Mesothelial cell of epicardium (in vitro differentiated cells): ENCODE data around the gene SPACDR. TPM values are rescaled to one million over a fixed set of nuclear protein-coding genes. Genes with fewer than 3 reads are reported as not detected.
"Not testable (repeated sequence)": the region's sequence is repeated elsewhere in the genome, so short reads cannot be mapped to it uniquely, and the experiment has no call there.

ENCODE experiments used
- DNase-seq, 2 experiments: peaks; one replicate each; pipeline ENCODE4 v3.0.0; 2021; ENCODE audit warnings: low spot score in 2 of 2; ENCODE audit not compliant: unreplicated experiment in 2 of 2
- H3K27ac Mint-ChIP-seq: 2 replicates; pipeline ENCODE4 v1.8.0; 2021; ENCODE audit warnings: mixed read lengths
- H3K27me3 Mint-ChIP-seq: 2 replicates; pipeline ENCODE4 v1.8.0; 2021; ENCODE audit warnings: low read depth, mixed read lengths
- H3K36me3 Mint-ChIP-seq: 2 replicates; pipeline ENCODE4 v1.8.0; 2021; ENCODE audit warnings: mixed read lengths
- H3K4me1 Mint-ChIP-seq: 2 replicates; pipeline ENCODE4 v1.8.0; 2021; ENCODE audit warnings: mixed read lengths
- H3K4me3 Mint-ChIP-seq: 2 replicates; pipeline ENCODE4 v1.8.0; 2021; ENCODE audit warnings: mild to moderate bottlenecking, moderate library complexity, mixed read lengths
- H3K9me3 Mint-ChIP-seq: 2 replicates; pipeline ENCODE4 v1.8.0; 2021; ENCODE audit warnings: mixed read lengths
- total RNA-seq: library from RNA; stranded (reverse); gene quantifications from 3 replicates; pipeline ENCODE4 v1.2.1, GENCODE V29; 2021
- TF ChIP-seq, protein P1 (sequence below): fragments of 200-600 bp; sonication (generic); IDR thresholded peaks from one replicate; pipeline ENCODE4 v1.5.0; 2021; ENCODE audit warnings: antibody characterized with exemption; ENCODE audit not compliant: unreplicated experiment

SPACDR gene
- total RNA-seq, 1 donor from 2014 or later: 2.0 TPM

DNA sequence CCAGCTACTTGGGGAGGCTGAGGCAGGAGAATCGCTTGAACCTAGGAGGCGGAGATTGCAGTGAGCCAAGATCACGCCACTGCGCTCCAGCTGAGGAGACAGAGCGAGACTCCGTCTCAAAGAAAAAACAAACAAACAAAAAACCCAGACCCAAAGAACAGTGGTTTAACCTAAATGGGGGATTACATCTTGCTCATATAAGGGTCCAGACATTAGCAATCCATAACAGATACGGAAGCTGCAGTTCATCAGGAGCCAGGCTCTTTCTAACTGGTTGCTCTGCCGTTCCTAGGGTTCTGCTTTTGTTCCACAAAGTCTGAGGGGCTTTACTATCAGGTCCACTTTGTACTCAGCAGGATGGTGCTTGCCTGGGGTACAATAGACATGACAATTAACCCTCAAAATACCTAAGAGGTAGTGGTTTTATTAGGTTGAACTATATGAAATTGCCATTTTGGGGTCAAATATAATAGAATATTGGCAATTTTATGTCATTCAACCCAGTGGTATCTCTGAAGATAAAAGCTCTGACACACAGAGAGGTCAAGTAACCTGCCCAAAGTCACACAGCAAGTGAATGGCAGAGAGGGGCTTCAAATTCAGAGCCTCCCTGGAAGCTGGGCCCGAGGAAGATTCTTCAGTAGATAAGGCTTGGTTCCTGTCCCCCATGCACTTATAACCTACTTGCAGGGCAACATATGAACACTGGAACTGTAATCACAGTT lies 41.0 kb upstream of the SPACDR start:
- H3K4me3 Mint-ChIP-seq: no peak overlapping the region
- no peaks in the 10 kb centered on the region for H3K36me3 Mint-ChIP-seq
- H3K9me3 Mint-ChIP-seq: no peaks in the 10 kb centered on the region

DNA sequence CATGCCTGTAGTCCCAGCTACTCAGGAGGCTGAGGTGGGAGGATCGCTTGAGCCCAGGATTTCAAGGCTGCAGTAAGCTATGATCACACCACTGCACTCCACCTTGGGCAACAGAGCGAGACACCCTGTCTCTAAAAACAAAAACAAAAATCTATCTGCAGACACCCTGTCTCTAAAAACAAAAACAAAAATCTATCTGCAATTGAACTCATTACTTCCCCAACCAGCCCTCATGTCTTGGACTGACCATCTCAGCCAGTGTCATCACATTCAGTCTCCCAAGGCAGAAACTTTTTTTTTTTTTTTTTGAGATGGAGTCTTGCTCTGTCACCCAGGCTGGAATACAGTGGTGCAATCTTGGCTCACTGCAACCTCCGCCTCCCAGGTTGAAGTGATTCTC lies 40.0 kb upstream of the SPACDR start:
- H3K27ac Mint-ChIP-seq: peak overlapping the region; percentile 90
- not testable (repeated sequence) for H3K27me3 Mint-ChIP-seq, DNase-seq, H3K4me1 Mint-ChIP-seq, H3K9me3 Mint-ChIP-seq, H3K36me3 Mint-ChIP-seq, H3K4me3 Mint-ChIP-seq

More for the DNA sequence above, 41.0 kb upstream of the SPACDR start:
- Mint-ChIP-seq H3K27ac (no peak overlapping the region), H3K4me1 (peaks cover 14% of the 10 kb centered on the region), H3K27me3 (no peaks in the 10 kb centered on the region)
- DNase-seq: no peak
- TF ChIP-seq, protein P1, sequence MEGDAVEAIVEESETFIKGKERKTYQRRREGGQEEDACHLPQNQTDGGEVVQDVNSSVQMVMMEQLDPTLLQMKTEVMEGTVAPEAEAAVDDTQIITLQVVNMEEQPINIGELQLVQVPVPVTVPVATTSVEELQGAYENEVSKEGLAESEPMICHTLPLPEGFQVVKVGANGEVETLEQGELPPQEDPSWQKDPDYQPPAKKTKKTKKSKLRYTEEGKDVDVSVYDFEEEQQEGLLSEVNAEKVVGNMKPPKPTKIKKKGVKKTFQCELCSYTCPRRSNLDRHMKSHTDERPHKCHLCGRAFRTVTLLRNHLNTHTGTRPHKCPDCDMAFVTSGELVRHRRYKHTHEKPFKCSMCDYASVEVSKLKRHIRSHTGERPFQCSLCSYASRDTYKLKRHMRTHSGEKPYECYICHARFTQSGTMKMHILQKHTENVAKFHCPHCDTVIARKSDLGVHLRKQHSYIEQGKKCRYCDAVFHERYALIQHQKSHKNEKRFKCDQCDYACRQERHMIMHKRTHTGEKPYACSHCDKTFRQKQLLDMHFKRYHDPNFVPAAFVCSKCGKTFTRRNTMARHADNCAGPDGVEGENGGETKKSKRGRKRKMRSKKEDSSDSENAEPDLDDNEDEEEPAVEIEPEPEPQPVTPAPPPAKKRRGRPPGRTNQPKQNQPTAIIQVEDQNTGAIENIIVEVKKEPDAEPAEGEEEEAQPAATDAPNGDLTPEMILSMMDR: no peak

DNA sequence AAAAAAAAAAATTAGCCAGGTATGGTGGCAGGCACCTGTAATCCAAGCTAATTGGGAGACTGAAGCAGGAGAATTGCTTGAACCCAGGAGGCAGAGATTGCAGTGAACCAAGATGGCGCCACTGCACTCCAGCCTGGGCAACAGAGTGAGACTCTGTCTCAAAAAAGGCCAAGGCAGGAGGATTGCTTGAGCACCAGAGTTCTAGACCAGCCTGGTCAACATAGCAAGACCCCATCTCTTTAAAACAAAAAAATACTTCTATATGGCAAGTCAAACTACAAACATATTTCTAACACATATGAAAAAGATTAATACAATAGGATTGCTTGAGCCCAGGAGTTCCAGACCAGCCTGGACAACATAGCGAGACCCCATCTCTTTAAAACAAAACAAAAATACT lies 36.7 kb upstream of the SPACDR start:
- not testable (repeated sequence) for H3K9me3 Mint-ChIP-seq, H3K4me3 Mint-ChIP-seq, DNase-seq, H3K36me3 Mint-ChIP-seq, H3K27ac Mint-ChIP-seq, H3K27me3 Mint-ChIP-seq
- peaks cover 13% of the 10 kb centered on the region for H3K4me1 Mint-ChIP-seq

DNA sequence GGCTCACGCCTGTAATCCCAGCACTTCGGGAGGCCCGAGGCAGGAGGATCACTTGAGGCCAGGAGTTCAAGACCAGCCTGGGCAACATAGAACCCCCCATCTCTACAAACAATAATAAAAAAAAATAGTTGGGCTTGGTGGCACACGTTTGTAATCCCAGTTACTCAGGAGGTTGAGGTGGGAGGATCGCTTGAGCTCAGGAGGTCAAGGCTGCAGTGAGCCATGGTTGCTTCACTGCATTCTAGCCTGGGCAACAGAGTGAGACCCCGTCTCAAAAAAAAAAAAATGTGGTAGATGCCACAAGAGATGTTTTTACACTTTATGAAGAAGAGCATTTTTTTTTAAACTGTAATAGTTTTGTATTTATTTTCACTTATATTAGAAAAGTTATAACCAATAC lies 32.4 kb upstream of the SPACDR start:
- peaks cover 16% of the 10 kb centered on the region for H3K4me1 Mint-ChIP-seq
- TF ChIP-seq, protein P1: no peak
- no peaks in the 10 kb centered on the region for H3K9me3 Mint-ChIP-seq
- H3K36me3 Mint-ChIP-seq: peaks cover 3% of the 10 kb centered on the region
- peak overlapping the region; percentile 35 for H3K27ac Mint-ChIP-seq
- no peak for DNase-seq
- H3K4me3 Mint-ChIP-seq: no peak overlapping the region
- H3K27me3 Mint-ChIP-seq: no peaks in the 10 kb centered on the region

DNA sequence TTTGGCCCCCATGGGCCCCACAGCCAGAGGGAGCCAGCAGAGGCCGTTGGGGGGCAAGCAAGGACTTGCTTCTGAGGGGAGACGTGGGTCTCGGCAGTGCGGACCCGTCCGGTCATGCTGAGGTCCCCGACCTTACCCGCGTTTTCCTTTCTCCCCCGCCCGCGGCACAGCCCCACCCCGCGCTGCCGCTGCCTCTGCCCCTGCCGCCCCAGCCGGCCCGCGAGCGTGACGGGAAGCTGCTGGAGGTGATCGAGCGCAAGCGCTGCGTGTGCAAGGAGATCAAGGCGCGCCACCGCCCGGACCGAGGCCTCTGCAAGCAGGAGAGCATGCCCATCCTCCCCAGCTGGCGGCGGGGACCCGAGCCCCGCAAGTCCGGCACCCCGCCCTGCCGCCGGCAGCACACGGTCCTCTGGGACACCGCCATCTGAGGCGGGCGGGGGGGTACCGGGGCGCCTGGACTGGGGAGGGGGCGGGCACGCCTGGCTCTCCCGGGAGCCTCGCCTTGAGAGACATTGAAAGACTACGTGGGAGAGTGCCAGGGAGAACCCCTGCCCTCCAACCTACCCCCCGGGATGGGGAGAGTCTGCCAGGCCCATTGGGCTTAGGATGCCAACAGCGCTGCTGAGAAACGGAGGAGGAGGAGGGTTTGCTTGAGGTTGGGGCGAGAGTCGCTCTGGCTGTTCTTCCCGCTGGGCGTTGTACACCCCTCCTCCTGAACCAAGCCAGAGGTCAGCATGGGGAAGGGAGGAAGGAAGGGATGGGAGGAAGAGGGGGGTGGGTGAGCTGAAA lies 29.6 kb upstream of the SPACDR start:
- Mint-ChIP-seq H3K36me3 (peaks cover 3% of the 10 kb centered on the region), H3K4me1 (peaks cover 25% of the 10 kb centered on the region), H3K9me3 (no peaks in the 10 kb centered on the region), H3K4me3 (peak overlapping the region; percentile 49), H3K27ac (no peak overlapping the region), H3K27me3 (no peaks in the 10 kb centered on the region)
- no peak for DNase-seq
- TF ChIP-seq, protein P1: no peak

DNA sequence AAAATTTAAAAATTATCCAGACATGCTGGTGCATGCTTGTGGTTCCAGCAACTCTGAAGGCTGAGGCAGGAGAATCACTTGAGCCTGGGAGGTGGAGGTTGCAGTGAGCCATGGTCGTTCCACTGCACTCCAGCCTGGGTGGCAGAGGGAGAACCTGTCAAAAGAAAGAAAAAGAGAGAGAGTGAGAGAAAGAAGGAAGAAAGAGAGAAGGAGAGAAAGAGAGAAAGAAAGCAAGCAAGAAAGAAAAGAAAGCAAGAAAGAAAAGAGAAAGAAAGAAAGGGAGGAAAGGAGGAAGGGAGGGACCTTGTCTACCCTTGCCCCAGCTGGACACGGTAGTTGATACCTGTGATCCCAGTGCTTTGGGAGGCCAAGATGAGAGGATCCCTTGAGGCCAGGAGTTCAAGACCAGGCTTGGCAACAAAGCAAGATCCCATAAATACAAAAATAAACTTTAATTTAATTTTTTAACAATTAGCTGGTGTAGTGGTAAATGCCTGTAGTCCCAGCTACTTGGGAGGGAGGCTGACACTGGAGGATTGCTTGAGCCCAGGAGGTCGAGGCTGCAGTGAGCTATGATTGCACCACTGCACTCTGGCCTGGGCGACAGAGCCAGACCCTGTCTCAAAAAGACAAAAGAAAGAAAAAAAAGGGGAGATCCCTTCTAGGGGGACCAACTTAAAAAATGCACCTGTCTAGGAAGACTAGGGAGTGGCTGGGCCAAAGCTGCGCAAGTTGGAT lies 28.8 kb upstream of the SPACDR start:
- Mint-ChIP-seq H3K27ac (peak overlapping the region; percentile 70), H3K4me1 (peaks cover 25% of the 10 kb centered on the region), H3K36me3 (peaks cover 3% of the 10 kb centered on the region)

More for the DNA sequence above, 28.8 kb upstream of the SPACDR start:
- no peak for DNase-seq
- no peaks in the 10 kb centered on the region for H3K9me3 Mint-ChIP-seq
- TF ChIP-seq, protein P1: no peak
- H3K4me3 Mint-ChIP-seq: peak overlapping the region; percentile 50
- no peaks in the 10 kb centered on the region for H3K27me3 Mint-ChIP-seq
